Neuronal stem cell (in vitro differentiated cells): ENCODE results near the gene CBX8.
A peak's percentile ranks its signal among the peaks of the same experiment; 100 is the strongest.

Experiments used
- DNase-seq: peaks from one replicate; pipeline ENCODE4 v3.0.0-alpha.2; 2013; ENCODE audit warnings: low spot score
- H2AFZ ChIP-seq: one replicate; pipeline ENCODE4 v1.6.1; 2013; ENCODE audit warnings: mild to moderate bottlenecking, low read length, inconsistent platforms
- H2AK5ac ChIP-seq: 2 replicates; pipeline ENCODE4 v1.6.1; 2013; ENCODE audit warnings: low read depth, mild to moderate bottlenecking, inconsistent platforms, low read length, moderate library complexity, mixed read lengths
- H2BK120ac ChIP-seq: 2 replicates; pipeline ENCODE4 v1.6.1; 2013; ENCODE audit warnings: low read depth, mild to moderate bottlenecking, inconsistent platforms, low read length, moderate library complexity, mixed read lengths
- H2BK12ac ChIP-seq: one replicate; pipeline ENCODE4 v1.6.1; 2013; ENCODE audit warnings: low read length, inconsistent platforms
- H2BK15ac ChIP-seq: 2 replicates; pipeline ENCODE4 v1.6.1; 2013; ENCODE audit warnings: mild to moderate bottlenecking, low read length, inconsistent platforms, mixed read lengths
- H2BK5ac ChIP-seq: one replicate; pipeline ENCODE4 v1.6.1; 2013; ENCODE audit warnings: inconsistent platforms, mild to moderate bottlenecking, low read length, moderate library complexity
- H3K14ac ChIP-seq: one replicate; pipeline ENCODE4 v1.6.1; 2013; ENCODE audit warnings: low read length, inconsistent platforms
- H3K18ac ChIP-seq: 2 replicates; pipeline ENCODE4 v1.6.1; 2013; ENCODE audit warnings: low read length, inconsistent platforms
- H3K23ac ChIP-seq: 2 replicates; pipeline ENCODE4 v1.6.1; 2013; ENCODE audit warnings: low read depth, mild to moderate bottlenecking, mixed read lengths, low read length, inconsistent platforms; ENCODE audit not compliant: poor library complexity
- H3K27ac ChIP-seq: replicated peaks from 3 replicates; pipeline ENCODE4 v1.5.1; 2013; ENCODE audit warnings: low read length, inconsistent platforms
- H3K27me3 ChIP-seq, 3 experiments: 2 replicates each; pipeline ENCODE4 v1.6.1; 2013; ENCODE audit warnings: low read length in 3 of 3, mild to moderate bottlenecking in 2 of 3, inconsistent platforms in 1 of 3, low read depth in 1 of 3, mixed read lengths in 1 of 3, moderate library complexity in 1 of 3; ENCODE audit not compliant: control insufficient read depth in 3 of 3, insufficient read depth in 3 of 3
- H3K36me3 ChIP-seq, 2 donors: replicated peaks in 1 of 2; 2 replicates each; pipeline ENCODE4 v1.6.1; 2013; ENCODE audit warnings: low read length in 2 of 2; ENCODE audit not compliant: control insufficient read depth in 2 of 2, insufficient read depth in 2 of 2
- H3K4ac ChIP-seq: 2 replicates; pipeline ENCODE4 v1.6.1; 2013; ENCODE audit warnings: inconsistent platforms, mild to moderate bottlenecking, low read length, moderate library complexity
- H3K4me1 ChIP-seq, 2 donors: 1 replicate in 1 of 2; 2 replicates in 1 of 2; pipeline ENCODE4 v1.6.1; 2013; ENCODE audit warnings: low read length in 2 of 2, low read depth in 1 of 2; ENCODE audit not compliant: control insufficient read depth in 2 of 2, insufficient read depth in 1 of 2
- H3K4me2 ChIP-seq: one replicate; pipeline ENCODE4 v1.6.1; 2013; ENCODE audit warnings: mild to moderate bottlenecking, low read length, inconsistent platforms; ENCODE audit not compliant: insufficient read depth, poor library complexity, severe bottlenecking
- H3K4me3 ChIP-seq, 2 donors: 2 replicates each; pipeline ENCODE4 v1.5.1; 2013; ENCODE audit warnings: low read length in 2 of 2, mild to moderate bottlenecking in 2 of 2, inconsistent platforms in 1 of 2, moderate library complexity in 1 of 2
- H3K79me1 ChIP-seq: one replicate; pipeline ENCODE4 v1.6.1; 2013; ENCODE audit warnings: low read depth, mild to moderate bottlenecking, inconsistent platforms, low read length, moderate library complexity
- H3K9ac ChIP-seq: one replicate; pipeline ENCODE4 v1.6.1; 2013; ENCODE audit warnings: mild to moderate bottlenecking, low read depth, low read length, inconsistent platforms; ENCODE audit not compliant: poor library complexity
- H3K9me3 ChIP-seq, 2 donors: replicated peaks in 1 of 2; 2 replicates each; pipeline versions ENCODE3 to v1.6.1; 2013; ENCODE audit warnings: low read length in 2 of 2, mild to moderate bottlenecking in 2 of 2, inconsistent platforms in 1 of 2, low read depth in 1 of 2, mixed read lengths in 1 of 2, moderate library complexity in 1 of 2; ENCODE audit not compliant: control insufficient read depth in 2 of 2, insufficient read depth in 1 of 2
- H4K8ac ChIP-seq: one replicate; pipeline ENCODE4 v1.6.1; 2013; ENCODE audit warnings: low read depth, mild to moderate bottlenecking, inconsistent platforms, low read length, moderate library complexity
- H4K91ac ChIP-seq: one replicate; pipeline ENCODE4 v1.6.1; 2013; ENCODE audit warnings: low read length, low read depth, mild to moderate bottlenecking, inconsistent platforms; ENCODE audit not compliant: poor library complexity
- WGBS, 2 donors: extraction: QIAGEN DNeasy Blood & Tissue Kit; methylation state at CpG; one replicate each; pipeline ENCODE4 v1.1.7; 2013; ENCODE audit warnings: missing lambda C conversion rate in 2 of 2, mixed read lengths in 1 of 2; ENCODE audit not compliant: insufficient read length in 2 of 2, insufficient replicate concordance in 1 of 2; ENCODE audit errors: extremely low coverage in 2 of 2; 5-methylcytosine and 5-hydroxymethylcytosine counted together

CBX8 gene

DNA sequence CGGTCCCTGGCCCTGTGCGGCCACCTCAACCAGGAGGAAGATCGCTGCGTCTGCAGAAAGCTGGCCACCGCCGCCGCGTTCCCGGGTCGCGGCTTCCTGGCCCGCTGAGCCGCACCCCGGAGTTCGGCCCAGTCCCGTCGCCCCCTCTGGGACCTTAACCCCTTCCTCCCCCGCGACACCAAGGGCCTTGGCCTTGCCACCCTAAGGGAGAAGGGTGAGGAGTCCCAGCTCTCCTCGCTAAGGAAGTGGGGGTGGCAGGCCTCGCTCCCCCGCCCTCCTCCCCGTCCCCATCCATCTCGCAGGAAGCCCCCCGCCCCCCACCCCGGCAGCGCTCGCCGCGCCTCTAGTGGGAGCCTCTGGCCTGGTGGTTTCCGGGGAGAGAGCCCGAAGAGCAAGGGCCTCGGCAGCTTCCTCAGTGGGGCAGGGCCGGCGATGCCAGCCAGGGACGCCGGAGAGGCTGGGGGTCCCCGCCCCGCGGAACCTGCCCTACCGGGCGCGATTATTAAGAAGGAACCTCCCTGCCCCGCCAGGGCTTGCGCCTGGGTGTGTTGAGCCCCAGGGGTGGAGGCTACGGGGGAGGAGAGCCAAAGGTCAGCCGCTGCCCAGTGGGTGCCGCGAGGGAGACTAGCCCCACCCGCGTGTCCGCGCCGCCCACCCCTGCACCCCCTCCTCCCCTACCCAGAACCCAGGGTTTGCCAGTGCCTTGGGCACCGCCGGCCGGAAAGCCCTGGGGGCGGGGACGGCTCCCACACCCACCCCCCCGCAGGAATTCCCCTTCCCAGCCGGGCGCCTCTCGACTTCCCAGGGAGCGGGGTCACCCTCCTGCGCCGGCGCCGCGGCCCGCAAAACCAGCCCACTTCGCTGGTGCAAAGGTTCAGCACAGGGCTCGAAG, 35.6 kb upstream of the CBX8 start:
- H3K18ac ChIP-seq: peak overlapping the region; percentile 98
- peaks cover 0 to 45% (median 15%) of the 10 kb centered on the region in 3 experiments for H3K27me3 ChIP-seq

GRCh38 chr17:79831265-79832217, 34.7 kb upstream of the CBX8 start:
- peak overlapping the region; percentile 81 for H3K9ac ChIP-seq
- H3K4ac ChIP-seq: no peak overlapping the region
- H3K4me3 ChIP-seq: no peak overlapping the region
- peak overlapping the region; percentile 92 for H2BK15ac ChIP-seq
- peaks cover 5% of the 10 kb centered on the region for H3K79me1 ChIP-seq
- peak overlapping the region; percentile 87 for H3K4me2 ChIP-seq
- peak overlapping the region; percentile 75 for H3K23ac ChIP-seq
- H2AFZ ChIP-seq: peak overlapping the region; percentile 61
- peak overlapping the region; percentile 70 for H2BK12ac ChIP-seq
- H4K91ac ChIP-seq: peak overlapping the region; percentile 94
- H3K14ac ChIP-seq: no peak overlapping the region
- H3K27ac ChIP-seq: peak overlapping the region; percentile 7
- H3K36me3 ChIP-seq: peaks cover 0 to 38% of the 10 kb centered on the region in 2 donors
- peak overlapping the region; percentile 95 for H2BK120ac ChIP-seq
- no peak overlapping the region for H4K8ac ChIP-seq
- peaks cover 0 to 36% (median 13%) of the 10 kb centered on the region in 3 experiments for H3K27me3 ChIP-seq
- DNase-seq: no peak
- peak overlapping the region; percentile 47 for H2BK5ac ChIP-seq
- no CpG with 5 or more reads among the region's 33 CpGs for WGBS, 2 donors
- peaks cover 0 to 2% of the 10 kb centered on the region in 2 donors for H3K9me3 ChIP-seq
- peak overlapping the region; percentile 98 for H3K18ac ChIP-seq
- peak overlapping the region; percentile 96 for H2AK5ac ChIP-seq
- H3K4me1 ChIP-seq: peaks cover 37 to 38% of the 10 kb centered on the region in 2 donors

More for the DNA sequence above, 35.6 kb upstream of the CBX8 start:
- H4K8ac ChIP-seq: no peak overlapping the region
- no CpG with 5 or more reads among the region's 72 CpGs for WGBS, 2 donors
- H2AK5ac ChIP-seq: peak overlapping the region; percentile 96
- no peaks in the 10 kb centered on the region for H3K9me3 ChIP-seq
- peaks cover 39 to 40% of the 10 kb centered on the region in 2 donors for H3K4me1 ChIP-seq
- peak overlapping the region; percentile 83 for H3K9ac ChIP-seq
- peaks cover 0 to 47% of the 10 kb centered on the region in 2 donors for H3K36me3 ChIP-seq
- H3K23ac ChIP-seq: peak overlapping the region; percentile 75
- peak overlapping the region; percentile 61 for H2AFZ ChIP-seq
- peak overlapping the region in 1 of 2 donors; percentile 51 for H3K4me3 ChIP-seq
- peak overlapping the region; percentile 66 for H2BK12ac ChIP-seq
- peak overlapping the region; percentile 29 for H2BK5ac ChIP-seq
- H4K91ac ChIP-seq: peak overlapping the region; percentile 83
- H3K4ac ChIP-seq: peak overlapping the region; percentile 44
- H2BK15ac ChIP-seq: peak overlapping the region; percentile 88
- H3K27ac ChIP-seq: no peak overlapping the region
- DNase-seq: no peak
- H3K14ac ChIP-seq: no peak overlapping the region
- peak overlapping the region; percentile 95 for H2BK120ac ChIP-seq
- peak overlapping the region; percentile 87 for H3K4me2 ChIP-seq
- H3K79me1 ChIP-seq: peaks cover 5% of the 10 kb centered on the region

DNA sequence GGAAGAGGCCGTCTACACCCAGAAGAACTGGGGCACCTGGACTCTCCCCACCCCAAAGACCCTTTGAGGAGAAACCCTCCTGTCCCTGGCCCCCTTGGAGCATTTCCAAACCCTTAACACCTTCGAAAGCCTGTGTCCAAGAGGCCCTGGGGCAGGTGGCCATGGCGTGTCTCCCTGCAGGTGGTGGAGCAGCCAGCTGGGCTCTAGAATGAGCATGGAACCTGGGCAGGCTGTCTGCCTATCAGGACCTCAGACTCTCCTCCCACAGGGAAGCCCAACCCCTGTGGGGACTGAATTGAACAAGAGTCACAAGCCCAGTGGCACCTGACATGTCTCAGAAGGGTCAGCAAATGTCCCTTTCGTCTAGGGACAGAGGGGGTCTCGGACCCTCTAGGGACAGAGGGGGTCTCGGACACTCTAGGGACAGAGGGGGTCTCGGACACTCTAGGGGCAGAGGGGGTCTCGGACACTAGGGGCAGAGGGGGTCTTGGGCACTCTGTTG, 33.9 kb upstream of the CBX8 start:
- Histone ChIP-seq H2AK5ac (peak overlapping the region; percentile 94), H3K36me3 (peaks cover 0 to 31% of the 10 kb centered on the region in 2 donors), H3K18ac (peak overlapping the region; percentile 93), H2BK12ac (peak overlapping the region; percentile 70), H3K4me1 (peaks cover 32 to 34% of the 10 kb centered on the region in 2 donors), H3K9me3 (peaks cover 0 to 2% of the 10 kb centered on the region in 2 donors), H2AFZ (no peak overlapping the region), H3K9ac (no peak overlapping the region), H3K27ac (no peak overlapping the region), H2BK15ac (peak overlapping the region; percentile 92), H3K4me2 (no peak overlapping the region), H3K23ac (peak overlapping the region; percentile 5), H2BK120ac (peak overlapping the region; percentile 33), H4K91ac (peak overlapping the region; percentile 32), H4K8ac (no peak overlapping the region), H2BK5ac (peak overlapping the region; percentile 47), H3K79me1 (peaks cover 5% of the 10 kb centered on the region), H3K14ac (peak overlapping the region; percentile 14), H3K4me3 (no peak overlapping the region), H3K4ac (no peak overlapping the region), H3K27me3 (peaks cover 0 to 29% (median 13%) of the 10 kb centered on the region in 3 experiments)
- no peak for DNase-seq
- no CpG with 5 or more reads among the region's 8 CpGs for WGBS, 2 donors
